SK-N-SH treated with all-trans-retinoic acid at 6 μM for 48 hours (cell line): ENCODE measurements around the gene CLHC1.

Source experiments
- ATAC-seq: fragments of 200-7000 bp; cut with Tn5 transposase; 3 replicates; pipeline ENCODE4 v1.9.1; 2020; ENCODE audit warnings: mild to moderate bottlenecking, moderate library complexity
- ARNTL ChIP-seq: fragments of 450-650 bp; formaldehyde crosslinking; IDR thresholded peaks from 2 replicates; pipeline ENCODE4 v1.5.0; 2020; ENCODE audit warnings: low read depth, mild to moderate bottlenecking, moderate library complexity, borderline replicate concordance
- BACH2 ChIP-seq: fragments of 250-450 bp; sonication (Bioruptor Pico); IDR thresholded peaks from 2 replicates; pipeline ENCODE4 v1.9.0; 2021; ENCODE audit warnings: mild to moderate bottlenecking, borderline replicate concordance
- ESRRG ChIP-seq: fragments of 250-450 bp; sonication (Bioruptor Pico); IDR thresholded peaks from 2 replicates; pipeline ENCODE4 v1.6.1; 2021; ENCODE audit warnings: mild to moderate bottlenecking
- GLIS3 ChIP-seq: fragments of 250-450 bp; sonication (Bioruptor Pico); IDR thresholded peaks from 2 replicates; pipeline ENCODE4 v1.5.0; 2020; ENCODE audit warnings: mild to moderate bottlenecking, moderate library complexity
- ISL1 ChIP-seq: fragments of 250-450 bp; sonication (Bioruptor Pico); IDR thresholded peaks from 2 replicates; pipeline ENCODE4 v2.1.2; 2022; ENCODE audit warnings: mild to moderate bottlenecking, moderate library complexity
- OSR1 ChIP-seq: fragments of 250-450 bp; sonication (Bioruptor Pico); IDR thresholded peaks from 2 replicates; pipeline ENCODE4 v1.8.0; 2022; ENCODE audit warnings: moderate library complexity, mild to moderate bottlenecking, inconsistent platforms
- PPARA ChIP-seq: fragments of 250-450 bp; sonication (Bioruptor Pico); IDR thresholded peaks from 2 replicates; pipeline ENCODE4 v1.5.0; 2020; ENCODE audit warnings: mild to moderate bottlenecking, borderline replicate concordance
- RARB ChIP-seq: fragments of 250-450 bp; sonication (Bioruptor Pico); IDR thresholded peaks from 2 replicates; pipeline ENCODE4 v1.8.0; 2021; ENCODE audit warnings: mild to moderate bottlenecking, moderate library complexity
- SNAI2 ChIP-seq: fragments of 250-450 bp; sonication (Bioruptor Pico); IDR thresholded peaks from 2 replicates; pipeline ENCODE4 v1.5.0; 2020; ENCODE audit warnings: mild to moderate bottlenecking, moderate library complexity
- TCF4 ChIP-seq: fragments of 250-450 bp; sonication (Bioruptor Pico); IDR thresholded peaks from 2 replicates; pipeline ENCODE4 v1.8.0; 2021; ENCODE audit warnings: mild to moderate bottlenecking, moderate library complexity, borderline replicate concordance
- TOX ChIP-seq: fragments of 250-450 bp; sonication (Bioruptor Pico); IDR thresholded peaks from 2 replicates; pipeline ENCODE4 v1.8.0; 2021; ENCODE audit warnings: mild to moderate bottlenecking, moderate library complexity, borderline replicate concordance
- ZC3H10 ChIP-seq: fragments of 250-450 bp; sonication (Bioruptor Pico); IDR thresholded peaks from 2 replicates; pipeline ENCODE4 v1.5.1; 2021; ENCODE audit warnings: mild to moderate bottlenecking, moderate library complexity
- ZFP3 ChIP-seq: fragments of 250-450 bp; sonication (Bioruptor Pico); IDR thresholded peaks from 2 replicates; pipeline ENCODE4 v1.5.0; 2020; ENCODE audit warnings: mild to moderate bottlenecking, moderate library complexity
- ZFP30 ChIP-seq: fragments of 450-650 bp; formaldehyde crosslinking; IDR thresholded peaks from 2 replicates; pipeline ENCODE4 v1.5.0; 2022; ENCODE audit warnings: mild to moderate bottlenecking, moderate library complexity
- ZNF565 ChIP-seq: fragments of 450-650 bp; formaldehyde crosslinking; conservative IDR thresholded peaks from 2 replicates; pipeline ENCODE4 v1.5.0; 2020; ENCODE audit warnings: low read depth, mild to moderate bottlenecking, moderate library complexity
- ZNF70 ChIP-seq: fragments of 450-650 bp; formaldehyde crosslinking; IDR thresholded peaks from 2 replicates; pipeline ENCODE4 v1.5.0; 2020; ENCODE audit warnings: mild to moderate bottlenecking, moderate library complexity
- ZNF8 ChIP-seq: fragments of 450-650 bp; formaldehyde crosslinking; IDR thresholded peaks from 2 replicates; pipeline ENCODE4 v1.5.0; 2020; ENCODE audit warnings: mild to moderate bottlenecking, moderate library complexity
- TF ChIP-seq, protein P1 (sequence below): fragments of 250-450 bp; sonication (Bioruptor Pico); IDR thresholded peaks from 2 replicates; pipeline ENCODE4 v1.8.0; 2020; ENCODE audit warnings: mild to moderate bottlenecking, moderate library complexity, borderline replicate concordance
- TF ChIP-seq, protein P2 (sequence below): fragments of 250-450 bp; sonication (Bioruptor Pico); IDR thresholded peaks from 2 replicates; pipeline ENCODE4 v1.8.0; 2021; ENCODE audit warnings: low read depth, mild to moderate bottlenecking, moderate library complexity, borderline replicate concordance
- TF ChIP-seq, protein P3 (sequence below): fragments of 250-450 bp; sonication (Bioruptor Pico); IDR thresholded peaks from 2 replicates; pipeline ENCODE4 v1.5.0; 2020; ENCODE audit warnings: mild to moderate bottlenecking, moderate library complexity
- TF ChIP-seq, protein P4 (sequence below): fragments of 250-450 bp; sonication (Bioruptor Pico); IDR thresholded peaks from 2 replicates; pipeline ENCODE4 v1.5.1; 2021; ENCODE audit warnings: mild to moderate bottlenecking, moderate library complexity

CLHC1 gene

DNA sequence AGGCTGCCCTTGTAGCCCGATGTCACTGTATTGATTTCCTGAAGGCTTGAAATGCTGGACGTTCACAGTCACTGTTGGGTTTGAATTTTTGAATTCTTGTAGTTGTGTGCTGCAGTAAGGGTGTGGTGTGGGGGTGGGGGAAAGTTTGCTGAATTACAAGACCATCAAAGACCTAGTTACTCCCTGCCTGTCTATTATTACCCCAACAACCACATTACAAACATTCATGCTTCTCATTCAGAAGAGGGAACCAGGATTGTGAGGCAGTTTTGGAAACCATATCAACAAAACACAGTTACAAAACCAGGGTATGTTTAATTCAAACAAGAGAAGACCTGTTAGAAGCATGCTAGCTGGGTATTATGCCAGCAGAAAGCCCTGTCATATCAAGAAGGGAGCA lies 85.8 kb downstream of the CLHC1 start:
- TF ChIP-seq ARNTL (CRISPR knock-in tag), result no peak
- TF ChIP-seq ISL1 (CRISPR knock-in tag), result no peak
- TF ChIP-seq, protein P1, sequence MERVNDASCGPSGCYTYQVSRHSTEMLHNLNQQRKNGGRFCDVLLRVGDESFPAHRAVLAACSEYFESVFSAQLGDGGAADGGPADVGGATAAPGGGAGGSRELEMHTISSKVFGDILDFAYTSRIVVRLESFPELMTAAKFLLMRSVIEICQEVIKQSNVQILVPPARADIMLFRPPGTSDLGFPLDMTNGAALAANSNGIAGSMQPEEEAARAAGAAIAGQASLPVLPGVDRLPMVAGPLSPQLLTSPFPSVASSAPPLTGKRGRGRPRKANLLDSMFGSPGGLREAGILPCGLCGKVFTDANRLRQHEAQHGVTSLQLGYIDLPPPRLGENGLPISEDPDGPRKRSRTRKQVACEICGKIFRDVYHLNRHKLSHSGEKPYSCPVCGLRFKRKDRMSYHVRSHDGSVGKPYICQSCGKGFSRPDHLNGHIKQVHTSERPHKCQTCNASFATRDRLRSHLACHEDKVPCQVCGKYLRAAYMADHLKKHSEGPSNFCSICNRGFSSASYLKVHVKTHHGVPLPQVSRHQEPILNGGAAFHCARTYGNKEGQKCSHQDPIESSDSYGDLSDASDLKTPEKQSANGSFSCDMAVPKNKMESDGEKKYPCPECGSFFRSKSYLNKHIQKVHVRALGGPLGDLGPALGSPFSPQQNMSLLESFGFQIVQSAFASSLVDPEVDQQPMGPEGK (CRISPR knock-in tag), result no peak
- TF ChIP-seq, protein P2, sequence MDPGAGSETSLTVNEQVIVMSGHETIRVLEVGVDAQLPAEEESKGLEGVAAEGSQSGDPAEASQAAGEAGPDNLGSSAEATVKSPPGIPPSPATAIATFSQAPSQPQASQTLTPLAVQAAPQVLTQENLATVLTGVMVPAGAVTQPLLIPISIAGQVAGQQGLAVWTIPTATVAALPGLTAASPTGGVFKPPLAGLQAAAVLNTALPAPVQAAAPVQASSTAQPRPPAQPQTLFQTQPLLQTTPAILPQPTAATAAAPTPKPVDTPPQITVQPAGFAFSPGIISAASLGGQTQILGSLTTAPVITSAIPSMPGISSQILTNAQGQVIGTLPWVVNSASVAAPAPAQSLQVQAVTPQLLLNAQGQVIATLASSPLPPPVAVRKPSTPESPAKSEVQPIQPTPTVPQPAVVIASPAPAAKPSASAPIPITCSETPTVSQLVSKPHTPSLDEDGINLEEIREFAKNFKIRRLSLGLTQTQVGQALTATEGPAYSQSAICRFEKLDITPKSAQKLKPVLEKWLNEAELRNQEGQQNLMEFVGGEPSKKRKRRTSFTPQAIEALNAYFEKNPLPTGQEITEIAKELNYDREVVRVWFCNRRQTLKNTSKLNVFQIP (CRISPR knock-in tag), result no peak
- TF ChIP-seq ZC3H10 (CRISPR knock-in tag), result no peak
- TF ChIP-seq ZFP3 (CRISPR knock-in tag), result no peak
- no peak for TF ChIP-seq ZNF8 (CRISPR knock-in tag)
- no peak for TF ChIP-seq ZFP30 (CRISPR knock-in tag)
- no peak for TF ChIP-seq ZNF565
- TF ChIP-seq TCF4 (CRISPR knock-in tag), result no peak
- no peak for TF ChIP-seq BACH2 (CRISPR knock-in tag)
- no peak for TF ChIP-seq SNAI2
- no peak for TF ChIP-seq OSR1 (CRISPR knock-in tag)
- no peak for TF ChIP-seq TOX (CRISPR knock-in tag)
- TF ChIP-seq, protein P3, sequence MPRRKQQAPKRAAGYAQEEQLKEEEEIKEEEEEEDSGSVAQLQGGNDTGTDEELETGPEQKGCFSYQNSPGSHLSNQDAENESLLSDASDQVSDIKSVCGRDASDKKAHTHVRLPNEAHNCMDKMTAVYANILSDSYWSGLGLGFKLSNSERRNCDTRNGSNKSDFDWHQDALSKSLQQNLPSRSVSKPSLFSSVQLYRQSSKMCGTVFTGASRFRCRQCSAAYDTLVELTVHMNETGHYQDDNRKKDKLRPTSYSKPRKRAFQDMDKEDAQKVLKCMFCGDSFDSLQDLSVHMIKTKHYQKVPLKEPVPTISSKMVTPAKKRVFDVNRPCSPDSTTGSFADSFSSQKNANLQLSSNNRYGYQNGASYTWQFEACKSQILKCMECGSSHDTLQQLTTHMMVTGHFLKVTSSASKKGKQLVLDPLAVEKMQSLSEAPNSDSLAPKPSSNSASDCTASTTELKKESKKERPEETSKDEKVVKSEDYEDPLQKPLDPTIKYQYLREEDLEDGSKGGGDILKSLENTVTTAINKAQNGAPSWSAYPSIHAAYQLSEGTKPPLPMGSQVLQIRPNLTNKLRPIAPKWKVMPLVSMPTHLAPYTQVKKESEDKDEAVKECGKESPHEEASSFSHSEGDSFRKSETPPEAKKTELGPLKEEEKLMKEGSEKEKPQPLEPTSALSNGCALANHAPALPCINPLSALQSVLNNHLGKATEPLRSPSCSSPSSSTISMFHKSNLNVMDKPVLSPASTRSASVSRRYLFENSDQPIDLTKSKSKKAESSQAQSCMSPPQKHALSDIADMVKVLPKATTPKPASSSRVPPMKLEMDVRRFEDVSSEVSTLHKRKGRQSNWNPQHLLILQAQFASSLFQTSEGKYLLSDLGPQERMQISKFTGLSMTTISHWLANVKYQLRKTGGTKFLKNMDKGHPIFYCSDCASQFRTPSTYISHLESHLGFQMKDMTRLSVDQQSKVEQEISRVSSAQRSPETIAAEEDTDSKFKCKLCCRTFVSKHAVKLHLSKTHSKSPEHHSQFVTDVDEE, result no peak
- no peak for TF ChIP-seq RARB (CRISPR knock-in tag)
- ATAC-seq, result no peak

DNA sequence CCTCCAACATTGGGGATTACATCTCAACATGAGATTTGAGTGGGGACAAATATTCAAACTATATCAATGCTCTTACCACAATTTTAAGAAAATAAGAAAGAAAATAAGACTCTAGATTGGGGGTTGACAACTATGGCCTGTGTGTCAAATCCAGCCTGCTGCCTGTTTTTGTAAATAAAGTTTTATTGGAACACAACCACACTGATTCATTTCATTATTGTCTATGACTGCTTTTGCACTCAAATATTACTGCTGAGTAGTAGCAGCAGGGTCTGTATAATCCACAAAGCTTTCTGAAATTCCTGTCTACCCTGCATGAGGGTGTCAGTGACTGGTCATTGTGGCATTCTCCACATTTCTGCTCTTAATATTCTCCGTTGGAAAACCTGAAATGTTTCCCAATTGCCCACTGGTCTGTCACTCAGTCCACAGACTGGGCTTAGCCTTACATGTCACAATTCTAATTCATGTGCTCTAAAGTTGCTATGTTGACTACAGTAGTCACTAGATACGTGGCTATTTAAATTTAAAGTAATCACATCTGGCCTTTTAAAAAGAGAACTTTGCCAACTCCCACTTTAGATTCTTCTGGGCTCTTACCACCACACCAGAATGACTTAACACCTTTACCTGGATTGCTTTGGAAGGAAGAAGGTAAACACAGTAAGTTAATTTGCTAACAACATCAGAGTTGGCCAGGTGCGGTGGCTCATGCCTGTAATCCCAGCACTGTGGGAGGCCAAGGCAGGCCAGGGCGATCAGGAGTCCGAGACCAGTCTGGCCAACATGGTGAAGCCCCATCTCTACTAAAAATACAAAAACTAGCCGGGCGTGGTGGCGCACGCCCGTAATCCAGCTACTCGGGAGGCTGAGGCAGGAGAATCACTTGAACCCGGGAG lies 86.9 kb downstream of the CLHC1 start:
- TF ChIP-seq ZNF565 (no peak), GLIS3 (CRISPR knock-in tag) (no peak), ZFP30 (CRISPR knock-in tag) (no peak), ZC3H10 (CRISPR knock-in tag) (no peak), TOX (CRISPR knock-in tag) (no peak), ZNF70 (no peak), ARNTL (CRISPR knock-in tag) (no peak), OSR1 (CRISPR knock-in tag) (no peak), ZNF8 (CRISPR knock-in tag) (no peak), PPARA (CRISPR knock-in tag) (no peak), TCF4 (CRISPR knock-in tag) (no peak), SNAI2 (no peak), ESRRG (CRISPR knock-in tag) (no peak), BACH2 (CRISPR knock-in tag) (no peak), ISL1 (CRISPR knock-in tag) (no peak)
- TF ChIP-seq, protein P4, sequence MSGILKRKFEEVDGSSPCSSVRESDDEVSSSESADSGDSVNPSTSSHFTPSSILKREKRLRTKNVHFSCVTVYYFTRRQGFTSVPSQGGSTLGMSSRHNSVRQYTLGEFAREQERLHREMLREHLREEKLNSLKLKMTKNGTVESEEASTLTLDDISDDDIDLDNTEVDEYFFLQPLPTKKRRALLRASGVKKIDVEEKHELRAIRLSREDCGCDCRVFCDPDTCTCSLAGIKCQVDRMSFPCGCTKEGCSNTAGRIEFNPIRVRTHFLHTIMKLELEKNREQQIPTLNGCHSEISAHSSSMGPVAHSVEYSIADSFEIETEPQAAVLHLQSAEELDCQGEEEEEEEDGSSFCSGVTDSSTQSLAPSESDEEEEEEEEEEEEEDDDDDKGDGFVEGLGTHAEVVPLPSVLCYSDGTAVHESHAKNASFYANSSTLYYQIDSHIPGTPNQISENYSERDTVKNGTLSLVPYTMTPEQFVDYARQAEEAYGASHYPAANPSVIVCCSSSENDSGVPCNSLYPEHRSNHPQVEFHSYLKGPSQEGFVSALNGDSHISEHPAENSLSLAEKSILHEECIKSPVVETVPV (CRISPR knock-in tag), result no peak
- TF ChIP-seq, protein P2 (CRISPR knock-in tag), result no peak
- ATAC-seq, result no peak
